Ishikawa (cell line): Measurements from ENCODE around the gene C11orf21.

Experiments used
- CEBPB ChIP-seq: IDR thresholded peaks from 2 replicates; pipeline ENCODE4 v1.6.1; 2012
- CREB1 ChIP-seq: IDR thresholded peaks from 2 replicates; pipeline ENCODE4 v1.6.1; 2012; ENCODE audit warnings: low read depth
- EGR1 ChIP-seq: IDR thresholded peaks from 2 replicates; pipeline ENCODE4 v1.6.1; 2012
- EP300 ChIP-seq: IDR thresholded peaks from 2 replicates; pipeline ENCODE4 v1.6.1; 2012; ENCODE audit warnings: borderline replicate concordance
- FOXM1 ChIP-seq: IDR thresholded peaks from 2 replicates; pipeline ENCODE4 v1.6.1; 2012; ENCODE audit warnings: low read depth, borderline replicate concordance
- MAX ChIP-seq: IDR thresholded peaks from 2 replicates; pipeline ENCODE4 v1.6.1; 2012
- NFIC ChIP-seq: IDR thresholded peaks from 2 replicates; pipeline ENCODE4 v1.6.1; 2012
- RAD21 ChIP-seq: IDR thresholded peaks from 2 replicates; pipeline ENCODE4 v1.6.1; 2012; ENCODE audit warnings: low read depth
- REST ChIP-seq: IDR thresholded peaks from 2 replicates; pipeline ENCODE4 v1.6.1; 2012; ENCODE audit warnings: low read depth, mild to moderate bottlenecking
- TAF1 ChIP-seq: IDR thresholded peaks from 2 replicates; pipeline ENCODE4 v1.6.1; 2012; ENCODE audit warnings: low read depth, mild to moderate bottlenecking
- TCF12 ChIP-seq: IDR thresholded peaks from 2 replicates; pipeline ENCODE4 v1.6.1; 2012; ENCODE audit warnings: low read depth
- TEAD4 ChIP-seq: IDR thresholded peaks from 2 replicates; pipeline ENCODE4 v1.6.1; 2012
- USF1 ChIP-seq: IDR thresholded peaks from 2 replicates; pipeline ENCODE4 v1.6.1; 2012
- YY1 ChIP-seq: IDR thresholded peaks from 2 replicates; pipeline ENCODE4 v1.6.1; 2012; ENCODE audit warnings: low read depth
- ZBTB7A ChIP-seq: IDR thresholded peaks from 2 replicates; pipeline ENCODE4 v1.6.1; 2012; ENCODE audit warnings: low read depth

The C11orf21 gene

DNA sequence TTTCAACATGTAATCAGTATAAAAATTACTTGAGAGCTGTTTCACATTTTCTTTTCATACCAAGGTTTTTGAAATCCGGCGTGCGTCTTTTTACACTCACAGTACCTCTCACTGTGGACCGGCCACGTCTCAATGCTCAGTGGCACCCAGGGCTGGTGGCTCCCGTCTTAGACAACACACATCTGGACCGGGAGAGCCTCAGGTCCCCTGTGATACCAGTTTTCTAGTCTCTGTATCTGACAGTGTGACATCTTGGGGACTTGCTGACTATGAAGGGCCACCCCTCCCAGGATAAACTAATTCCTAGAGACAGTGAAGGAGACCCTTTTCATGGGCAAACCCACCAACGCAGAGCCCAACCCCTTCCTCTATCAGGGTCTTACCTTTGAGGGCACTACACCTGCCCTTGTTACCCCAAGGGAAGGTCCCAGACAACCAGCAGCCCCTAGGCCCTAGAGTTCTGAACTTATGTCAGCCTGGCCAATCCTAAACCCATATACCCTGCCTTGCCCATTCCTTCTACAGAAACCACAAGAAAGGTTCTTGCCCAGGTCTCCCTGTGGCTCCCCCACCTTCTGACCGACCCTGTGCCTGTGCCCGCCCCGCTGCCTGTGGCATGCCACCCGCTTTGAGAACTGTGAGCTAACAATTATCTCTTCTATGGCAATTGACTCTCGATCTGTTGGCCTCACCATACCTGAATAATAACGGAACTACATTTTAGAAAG lies 25.3 kb downstream of the C11orf21 start:
- TF ChIP-seq TEAD4: no peak
- TF ChIP-seq MAX: no peak
- no peak for TF ChIP-seq CREB1
- TF ChIP-seq TAF1: no peak
- no peak for TF ChIP-seq EP300
- no peak for TF ChIP-seq CEBPB
- no peak for TF ChIP-seq RAD21
- TF ChIP-seq REST: no peak
- no peak for TF ChIP-seq TCF12
- no peak for TF ChIP-seq USF1
- no peak for TF ChIP-seq EGR1
- no peak for TF ChIP-seq YY1
- TF ChIP-seq ZBTB7A: no peak
- no peak for TF ChIP-seq NFIC
- no peak for TF ChIP-seq FOXM1

DNA sequence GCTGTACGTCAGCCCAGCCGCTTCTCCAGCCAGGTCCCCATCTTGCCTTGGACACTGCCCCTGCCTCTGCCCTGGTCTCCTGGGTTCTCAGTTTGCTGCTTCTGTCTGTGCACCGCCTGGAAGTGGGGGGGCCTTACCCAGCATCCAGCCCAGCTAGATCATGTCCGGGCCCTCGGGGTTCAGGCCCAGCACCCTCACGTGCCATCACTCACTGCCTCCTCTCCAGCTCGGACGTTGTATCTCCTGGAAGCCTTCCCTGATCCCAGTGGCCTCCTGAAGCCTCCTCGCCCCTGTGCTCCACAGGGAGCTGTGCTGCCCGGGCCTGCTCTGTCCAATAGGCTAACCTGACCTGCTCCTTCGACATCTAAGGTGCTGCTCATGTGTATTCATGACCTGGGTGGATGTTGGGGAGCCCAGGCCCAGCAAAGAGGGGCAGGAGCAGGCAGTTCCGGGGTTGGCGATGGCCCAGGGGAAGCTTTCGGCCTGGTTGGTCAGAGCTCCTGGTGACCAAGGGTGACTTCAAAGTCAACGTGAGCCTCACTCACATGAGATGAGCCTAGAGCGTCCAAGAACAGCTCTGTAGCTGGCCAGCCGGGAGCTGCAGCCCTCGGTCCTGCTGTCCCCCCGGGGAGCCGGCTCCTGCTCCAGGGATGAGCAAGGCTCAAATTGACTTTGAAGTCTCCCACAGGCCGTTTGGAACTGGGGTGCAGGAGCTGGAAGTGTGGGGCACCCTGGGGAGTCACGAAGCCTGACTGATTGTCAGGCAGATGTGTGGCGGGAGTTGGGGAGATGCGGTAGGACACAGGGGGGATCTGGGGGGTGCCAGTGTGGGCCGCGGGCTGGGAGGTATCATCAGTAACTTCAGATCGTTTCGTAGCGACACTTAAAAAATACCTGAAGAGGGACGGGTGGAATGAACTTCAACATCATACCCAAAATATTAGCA lies 26.1 kb downstream of the C11orf21 start:
- TF ChIP-seq TCF12 (no peak), EGR1 (no peak), RAD21 (no peak), CEBPB (no peak), USF1 (no peak), CREB1 (no peak), TEAD4 (no peak), YY1 (no peak), EP300 (no peak), MAX (no peak), NFIC (no peak)

- TF ChIP-seq EGR1 (no peak), REST (no peak), NFIC (no peak), EP300 (no peak), ZBTB7A (no peak), TCF12 (no peak), TAF1 (no peak), MAX (no peak), FOXM1 (no peak), TEAD4 (no peak), CEBPB (no peak), CREB1 (no peak)
These were observed 27.9 kb downstream of the C11orf21 start for GRCh38 chr11:2273771-2274170.

DNA sequence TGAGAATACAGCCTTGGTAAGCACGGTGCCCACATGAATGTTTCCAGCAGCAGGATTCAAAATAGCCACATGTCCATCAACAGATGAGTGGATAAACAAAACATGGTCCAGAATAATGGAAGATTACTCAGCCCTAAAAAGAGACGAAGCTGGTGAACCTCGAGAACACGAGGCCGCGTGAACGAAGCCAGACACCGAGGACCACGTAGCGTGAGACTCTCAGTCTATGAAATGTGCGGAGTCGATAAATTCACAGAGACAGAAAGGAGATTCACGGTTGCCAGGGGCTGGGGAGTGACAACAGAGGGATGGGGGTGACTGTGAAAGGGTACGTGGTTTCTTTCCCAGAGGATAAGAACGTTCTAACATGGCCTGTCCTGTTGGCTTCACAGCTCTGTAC lies 28.4 kb downstream of the C11orf21 start:
- no peak for TF ChIP-seq REST
- no peak for TF ChIP-seq NFIC
- no peak for TF ChIP-seq TEAD4
- TF ChIP-seq EGR1: no peak
- no peak for TF ChIP-seq TCF12
- TF ChIP-seq FOXM1: no peak
- no peak for TF ChIP-seq TAF1
- TF ChIP-seq CEBPB: no peak
